HepG2 (cell line): ENCODE data around the gene IGFALS. TPM values are rescaled to one million over a fixed set of nuclear protein-coding genes. Genes with fewer than 3 reads are reported as not detected.

ENCODE experiments used
- AGO1 ChIP-seq: fragments of 200-400 bp; formaldehyde crosslinking; IDR thresholded peaks from 2 replicates; pipeline ENCODE4 v1.6.1; 2017; ENCODE audit warnings: mild to moderate bottlenecking, low read depth, low read length, moderate library complexity; ENCODE audit not compliant: poor library complexity, severe bottlenecking
- DPF2 ChIP-seq: sonication (generic); formaldehyde crosslinking; IDR thresholded peaks from 2 replicates; pipeline ENCODE4 v1.4.0; 2020; ENCODE audit warnings: mild to moderate bottlenecking, low read depth, missing genetic modification reagents, borderline replicate concordance
- KLF11 ChIP-seq: IDR thresholded peaks from 2 replicates; pipeline ENCODE4 v1.6.1; 2016; ENCODE audit warnings: missing compliant biosample characterization
- MIER3 ChIP-seq: IDR thresholded peaks from 2 replicates; pipeline ENCODE4 v1.6.1; 2016; ENCODE audit warnings: missing compliant biosample characterization, borderline replicate concordance
- NCOA5 ChIP-seq: sonication (generic); formaldehyde crosslinking; IDR thresholded peaks from 2 replicates; pipeline ENCODE4 v1.4.0; 2020; ENCODE audit warnings: missing genetic modification reagents
- REST ChIP-seq, 2 experiments: IDR thresholded peaks; 2 replicates each; pipeline ENCODE4 v1.6.1; 2011 to 2012; ENCODE audit warnings: low read length in 2 of 2, borderline replicate concordance in 1 of 2, low read depth in 1 of 2, mild to moderate bottlenecking in 1 of 2, moderate library complexity in 1 of 2
- SIX1 ChIP-seq: sonication (generic); formaldehyde crosslinking; IDR thresholded peaks from 2 replicates; pipeline ENCODE4 v1.4.0; 2020; ENCODE audit warnings: missing genetic modification reagents, borderline replicate concordance
- SNAPC4 ChIP-seq: sonication (generic); formaldehyde crosslinking; IDR thresholded peaks from 2 replicates; pipeline ENCODE4 v1.4.0; 2020; ENCODE audit warnings: mild to moderate bottlenecking, missing genetic modification reagents
- TMF1 ChIP-seq: sonication (generic); formaldehyde crosslinking; IDR thresholded peaks from 2 replicates; pipeline ENCODE4 v1.8.1; 2022; ENCODE audit warnings: low read depth, missing genetic modification reagents
- TOE1 ChIP-seq: sonication (generic); formaldehyde crosslinking; IDR thresholded peaks from 2 replicates; pipeline ENCODE4 v1.4.0; 2020; ENCODE audit warnings: mild to moderate bottlenecking, missing genetic modification reagents
- ZBTB3 ChIP-seq: sonication (generic); formaldehyde crosslinking; IDR thresholded peaks from 2 replicates; pipeline ENCODE4 v1.4.0; 2020; ENCODE audit warnings: low read depth, mild to moderate bottlenecking, moderate library complexity, missing genetic modification reagents, borderline replicate concordance
- ZNF251 ChIP-seq: sonication (generic); formaldehyde crosslinking; IDR thresholded peaks from 2 replicates; pipeline ENCODE4 v1.9.0; 2021; ENCODE audit warnings: mild to moderate bottlenecking, missing genetic modification reagents
- ZNF513 ChIP-seq: sonication (generic); formaldehyde crosslinking; conservative IDR thresholded peaks from 2 replicates; pipeline ENCODE4 v1.5.0; 2020; ENCODE audit warnings: missing genetic modification reagents
- ZNF629 ChIP-seq: sonication (generic); formaldehyde crosslinking; conservative IDR thresholded peaks from 2 replicates; pipeline ENCODE4 v1.5.0; 2020; ENCODE audit warnings: missing genetic modification reagents
- ZNF7 ChIP-seq: IDR thresholded peaks from 2 replicates; pipeline ENCODE4 v1.6.1; 2016; ENCODE audit warnings: missing biosample characterization, missing genetic modification reagents
- ZNF776 ChIP-seq: sonication (generic); formaldehyde crosslinking; IDR thresholded peaks from 2 replicates; pipeline ENCODE4 v1.4.0; 2020; ENCODE audit warnings: mild to moderate bottlenecking, missing genetic modification reagents
- ZSCAN29 ChIP-seq: sonication (generic); formaldehyde crosslinking; conservative IDR thresholded peaks from 2 replicates; pipeline ENCODE4 v1.4.0; 2020; ENCODE audit warnings: mild to moderate bottlenecking, missing genetic modification reagents
- polyA plus RNA-seq, 8 experiments: library from polyadenylated mRNA; depleted of rRNA in 3 of 8; stranded (reverse) in 7 of 8; unstranded in 1 of 8; fragments of >200 nt; fragmentation: Illumina TruSeq in 4 of 8; extraction: Trizol in 4 of 8; gene quantifications; 2 replicates each; pipeline versions ENCODE4 v1.2.1 to v1.2.3, GENCODE V29; 2011 to 2016; ENCODE audit warnings: low read depth in 4 of 8, missing spikeins in 1 of 8, mixed read lengths in 1 of 8; ENCODE audit not compliant: insufficient read depth in 1 of 8
- total RNA-seq, 5 experiments: library from RNA; depleted of rRNA; stranded (reverse); fragments of >200 nt; fragmentation: Illumina TruSeq; extraction: Trizol; gene quantifications; 2 replicates each; pipeline ENCODE4 v1.2.3, GENCODE V29; 2016; ENCODE audit warnings: low read depth in 1 of 5
- TF ChIP-seq, protein P1 (sequence below): fragments of 450-650 bp; IDR thresholded peaks from 2 replicates; pipeline ENCODE4 v1.6.1; 2016

Gene IGFALS
- total and polyA plus RNA-seq, 2 of the 13 experiments (the other 11 are each of a cell fraction or from before 2014, with no cell fraction given) = 0.34 to 2.4 TPM

GRCh38 chr16:1794221-1794871, 841 bp upstream of the IGFALS start (continued):
- no peak for TF ChIP-seq SNAPC4 (CRISPR knock-in tag)
- peak; percentile 23 for TF ChIP-seq AGO1
- TF ChIP-seq ZNF776 = peak; percentile 47; the same call in 1 of the 2 replicates
- no peak for TF ChIP-seq ZBTB3 (CRISPR knock-in tag)
- TF ChIP-seq, protein P1, sequence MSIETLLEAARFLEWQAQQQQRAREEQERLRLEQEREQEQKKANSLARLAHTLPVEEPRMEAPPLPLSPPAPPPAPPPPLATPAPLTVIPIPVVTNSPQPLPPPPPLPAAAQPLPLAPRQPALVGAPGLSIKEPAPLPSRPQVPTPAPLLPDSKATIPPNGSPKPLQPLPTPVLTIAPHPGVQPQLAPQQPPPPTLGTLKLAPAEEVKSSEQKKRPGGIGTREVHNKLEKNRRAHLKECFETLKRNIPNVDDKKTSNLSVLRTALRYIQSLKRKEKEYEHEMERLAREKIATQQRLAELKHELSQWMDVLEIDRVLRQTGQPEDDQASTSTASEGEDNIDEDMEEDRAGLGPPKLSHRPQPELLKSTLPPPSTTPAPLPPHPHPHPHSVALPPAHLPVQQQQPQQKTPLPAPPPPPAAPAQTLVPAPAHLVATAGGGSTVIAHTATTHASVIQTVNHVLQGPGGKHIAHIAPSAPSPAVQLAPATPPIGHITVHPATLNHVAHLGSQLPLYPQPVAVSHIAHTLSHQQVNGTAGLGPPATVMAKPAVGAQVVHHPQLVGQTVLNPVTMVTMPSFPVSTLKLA = 0 out of 2 replicates have a peak, but pooled peaks have one; percentile 15
- TF ChIP-seq REST (IDR thresholded peaks at IDR 0.05; ENCODE audit: borderline replicate concordance in 1 of 2, low read depth in 1 of 2, low read length in 2 of 2) = no peak
- TF ChIP-seq ZNF7 (CRISPR knock-in tag) = no peak
- no peak for TF ChIP-seq TMF1 (CRISPR knock-in tag)
- no peak for TF ChIP-seq ZNF629 (CRISPR knock-in tag)
- peak; percentile 70; the same call in 1 of the 2 replicates for TF ChIP-seq MIER3
- no peak for TF ChIP-seq NCOA5
- no peak for TF ChIP-seq ZNF251 (CRISPR knock-in tag)
- TF ChIP-seq DPF2 (CRISPR knock-in tag) = peak; percentile 58; the same call in 1 of the 2 replicates
- TF ChIP-seq ZNF513 (CRISPR knock-in tag) = no peak
- TF ChIP-seq SIX1 (CRISPR knock-in tag) = no peak
- TF ChIP-seq TOE1 (CRISPR knock-in tag) = no peak
- peak; percentile 68; the same call in 1 of the 2 replicates for TF ChIP-seq KLF11 (CRISPR knock-in tag)
- TF ChIP-seq ZSCAN29 (CRISPR knock-in tag) = no peak; the same call in 1 of the 2 replicates
